ENCODE data around the gene TMEM150B.
"Not testable (repeated sequence)": the region's sequence is repeated elsewhere in the genome, so short reads cannot be mapped to it uniquely, and the experiment has no call there.

The TMEM150B gene

GRCh38 chr19:55333870-55334269 is 8.7 kb upstream of the TMEM150B start:
- no peak for TF ChIP-seq CTCF (conservative IDR thresholded peaks at IDR 0.05; ENCODE audit: low read depth, low read length)
- no peak for DNase-seq (ENCODE audit: low read depth)
- H3K4me3 ChIP-seq (ENCODE audit: low read depth, low read length) = no peak overlapping the region

GRCh38 chr19:55329791-55330190 is 4.7 kb upstream of the TMEM150B start:
- H3K4me3 ChIP-seq (ENCODE audit: low read depth, low read length); DNase-seq (ENCODE audit: low read depth): not testable (repeated sequence)

GRCh38 chr19:55328774-55329318 is 3.7 kb upstream of the TMEM150B start:
- not testable (repeated sequence) for DNase-seq (ENCODE audit: low read depth); H3K4me3 ChIP-seq (ENCODE audit: low read depth, low read length)

- H3K4me3 ChIP-seq (ENCODE audit: low read depth, low read length) = no peak overlapping the region
- no peak for DNase-seq (ENCODE audit: low read depth)
- no peak for TF ChIP-seq CTCF (conservative IDR thresholded peaks at IDR 0.05; ENCODE audit: low read depth, low read length)
Measured at GRCh38 chr19:55324662-55325061, 479 bp downstream of the TMEM150B start.

GRCh38 chr19:55322204-55322885 is 2.8 kb downstream of the TMEM150B start:
- H3K4me3 ChIP-seq (ENCODE audit: low read depth, low read length) = no peak overlapping the region
- no peak for DNase-seq (ENCODE audit: low read depth)
- no peak for TF ChIP-seq CTCF (conservative IDR thresholded peaks at IDR 0.05; ENCODE audit: low read depth, low read length)

- no peak overlapping the region for H3K4me3 ChIP-seq (ENCODE audit: low read depth, low read length)
- TF ChIP-seq CTCF (conservative IDR thresholded peaks at IDR 0.05; ENCODE audit: low read depth, low read length) = no peak
- no peak for DNase-seq (ENCODE audit: low read depth)
Measured at GRCh38 chr19:55321466-55322137, 3.5 kb downstream of the TMEM150B start.

GRCh38 chr19:55320844-55321419 is 4.2 kb downstream of the TMEM150B start:
- DNase-seq (ENCODE audit: low read depth) = no peak
- TF ChIP-seq CTCF (conservative IDR thresholded peaks at IDR 0.05; ENCODE audit: low read depth, low read length) = no peak
- no peak overlapping the region for H3K4me3 ChIP-seq (ENCODE audit: low read depth, low read length)

GRCh38 chr19:55319785-55320184 is 5.4 kb downstream of the TMEM150B start:
- DNase-seq (ENCODE audit: low read depth) = peak; percentile 67
- no peak for TF ChIP-seq CTCF (conservative IDR thresholded peaks at IDR 0.05; ENCODE audit: low read depth, low read length)
- H3K4me3 ChIP-seq (ENCODE audit: low read depth, low read length) = peak overlapping the region; percentile 23

Measured in choroid plexus epithelial cell (primary cell).